SK-N-MC (cell line): ENCODE measurements around the gene ATG4B.
"Not testable (repeated sequence)": the region's sequence is repeated elsewhere in the genome, so short reads cannot be mapped to it uniquely, and the experiment has no call there.

Source experiments
- EZH2 ChIP-seq: fragments of 200-600 bp; sonication (generic); IDR thresholded peaks from one replicate; pipeline ENCODE4 v1.6.1; 2017; ENCODE audit warnings: antibody characterized with exemption
- POLR2AphosphoS5 ChIP-seq: IDR thresholded peaks from 2 replicates; pipeline ENCODE4 v1.6.1; 2012; ENCODE audit warnings: mild to moderate bottlenecking, low read depth, low read length, borderline replicate concordance

DNA sequence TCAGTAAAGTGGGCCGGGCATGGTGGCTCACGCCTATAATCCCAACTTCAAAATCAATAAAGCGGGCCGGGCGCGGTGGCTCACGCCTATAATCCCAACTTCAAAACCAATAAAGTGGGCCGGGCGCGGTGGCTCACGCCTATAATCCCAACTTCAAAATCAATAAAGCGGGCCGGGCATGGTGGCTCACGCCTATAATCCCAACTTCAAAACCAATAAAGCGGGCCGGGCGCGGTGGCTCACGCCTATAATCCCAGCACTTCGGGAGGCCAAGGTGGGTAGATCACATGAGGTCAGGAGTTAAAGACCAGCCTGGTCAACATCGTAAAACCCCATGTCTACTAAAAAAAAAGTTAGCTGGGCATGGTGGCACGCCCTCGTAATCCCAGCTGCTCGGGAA lies 25.2 kb downstream of the ATG4B start:
- not testable (repeated sequence) for TF ChIP-seq EZH2, POLR2AphosphoS5
